Kidney (tissue), 22 donors: Measurements from ENCODE around the gene GH1. TPM values are rescaled to one million over a fixed set of nuclear protein-coding genes. Genes with fewer than 3 reads are reported as not detected.
"Not testable (repeated sequence)": the region's sequence is repeated elsewhere in the genome, so short reads cannot be mapped to it uniquely, and the experiment has no call there.

Experiments used
- DNase-seq, 5 donors: peaks; one replicate each; pipeline ENCODE4 v3.0.0-alpha.2; 2013 to 2020
- FAIRE-seq: peaks from 2 replicates; lab custom pipeline; 2012; peaks lifted over from hg19 to GRCh38; lab: Jason Lieb, UNC
- H3K27ac ChIP-seq, 2 donors: one replicate each; pipeline ENCODE4 v1.7.0; 2013; ENCODE audit warnings: low read depth in 2 of 2, low read length in 2 of 2, inconsistent platforms in 1 of 2
- H3K27me3 ChIP-seq: one replicate; pipeline ENCODE4 v1.7.1; 2013; ENCODE audit warnings: low read length, inconsistent platforms; ENCODE audit not compliant: control insufficient read depth, insufficient read depth
- H3K36me3 ChIP-seq, 3 donors: one replicate each; pipeline versions ENCODE4 v1.7.0 to v1.7.1; 2013; ENCODE audit warnings: low read length in 3 of 3, control low read depth in 1 of 3, inconsistent platforms in 1 of 3; ENCODE audit not compliant: insufficient read depth in 3 of 3, control insufficient read depth in 2 of 3
- H3K4me1 ChIP-seq, 3 donors: one replicate each; pipeline versions ENCODE4 v1.7.0 to v1.7.1; 2013; ENCODE audit warnings: low read length in 3 of 3, inconsistent platforms in 1 of 3, low read depth in 1 of 3; ENCODE audit not compliant: control insufficient read depth in 2 of 3, insufficient read depth in 2 of 3
- H3K4me3 ChIP-seq, 3 donors: one replicate each; pipeline versions ENCODE4 v1.7.0 to v1.8.1; 2013; ENCODE audit warnings: low read length in 3 of 3, control low read depth in 1 of 3, inconsistent platforms in 1 of 3
- H3K9ac ChIP-seq, 3 donors: one replicate each; pipeline versions ENCODE4 v1.7.0 to v1.7.1; 2013; ENCODE audit warnings: low read length in 3 of 3, control low read depth in 1 of 3, inconsistent platforms in 1 of 3
- H3K9me3 ChIP-seq, 3 donors: one replicate each; pipeline versions ENCODE4 v1.7.0 to v1.7.1; 2013; ENCODE audit warnings: low read length in 3 of 3, control low read depth in 1 of 3, inconsistent platforms in 1 of 3; ENCODE audit not compliant: control insufficient read depth in 2 of 3, insufficient read depth in 1 of 3
- CTCF ChIP-seq: IDR thresholded peaks from 3 replicates; pipeline ENCODE4 v1.5.1; 2012; ENCODE audit warnings: mild to moderate bottlenecking, moderate library complexity, borderline replicate concordance; ENCODE audit not compliant: insufficient read depth; ENCODE audit errors: extremely low read depth
- intact Hi-C: fragments of 100-400 bp; cut with DNase I; formaldehyde crosslinking; loops from one replicate; pipeline ENCODE4 v1.11.1; 2022
- long read RNA-seq, 10 donors: library from polyadenylated mRNA in 1 of 10; unstranded in 1 of 10; transcript quantifications; one replicate each; pipeline ENCODE4 v2.0.0 and lab custom pipeline, GENCODE V29; 2021 to 2026
- polyA plus RNA-seq: library from polyadenylated mRNA; stranded (reverse); fragments of 350-450 nt; fragmentation: Illumina TruSeq; extraction: RNeasy Lipid Tissue Mini Kit (QIAGEN cat#74804); gene quantifications from one replicate; pipeline ENCODE4 v1.2.3, GENCODE V29; 2014; ENCODE audit warnings: low read depth, low replicate concordance; ENCODE audit not compliant: insufficient read depth
- total RNA-seq: library from RNA; stranded (reverse); fragmentation: NEBNext Ultra II Directional; extraction: Animal tissue kit (Norgen Biotek cat#: 25700); gene quantifications from one replicate; pipeline ENCODE4 v1.2.1, GENCODE V29; 2021
- donor health status: control.
- donor health status: control.
- donor health status: control.
- donor health status: control.
- donor health status: control.
- donor health status: DM: yes; HTN: yes; CAD: no.
- donor health status: Normal renal cell carcinoma (clear cell type).

Gene GH1
- total RNA-seq (not detected), polyA plus RNA-seq (not detected)
- long read RNA-seq, donor 1 = 0 reads
- long read RNA-seq, donor 2 = 0 reads
- long read RNA-seq, donor 3 = 0 reads
- long read RNA-seq, donor 4 = 0 reads
- long read RNA-seq, donor 5 = 0 reads
- long read RNA-seq, donor 6 = 0 reads
- long read RNA-seq, donor 7 = 0 reads
- long read RNA-seq, donor 8 = 0 reads
- long read RNA-seq, donor 9 = 0 reads
- long read RNA-seq, donor 10 = 0 reads

DNA sequence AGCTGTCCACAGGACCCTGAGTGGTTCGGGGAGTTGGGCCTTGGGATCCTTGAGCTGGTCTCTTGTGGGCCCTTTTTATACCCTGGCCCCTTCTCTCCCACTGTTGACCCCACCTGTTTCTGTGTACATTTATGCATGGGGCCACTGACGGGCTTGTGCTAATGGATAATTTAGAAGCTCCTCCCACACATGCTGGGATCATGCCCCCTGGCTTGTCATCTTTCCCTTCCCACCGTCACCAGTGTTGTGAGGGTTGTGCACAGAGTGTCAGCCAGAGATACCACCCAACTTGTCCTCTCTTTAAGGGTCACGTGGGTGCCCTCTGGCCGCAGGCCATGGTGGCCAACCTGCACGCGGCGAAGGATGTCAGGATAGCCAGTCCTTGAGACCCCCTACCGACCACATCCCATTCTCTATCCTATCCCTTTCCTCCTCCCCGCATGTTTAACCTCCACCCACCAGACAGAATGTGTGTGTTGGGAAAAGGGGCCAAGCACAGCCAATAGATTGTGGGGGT lies at the start of gene GH1:
Gene GH1, minus strand, starts transcription at position 51 of the 517 bp plus-strand sequence. CDS start 63 bp downstream, outside the sequence.
- H3K27ac ChIP-seq, H3K9ac ChIP-seq, H3K9me3 ChIP-seq, H3K27me3 ChIP-seq, H3K4me1 ChIP-seq, H3K4me3 ChIP-seq, FAIRE-seq, H3K36me3 ChIP-seq: not testable (repeated sequence)
- intact Hi-C loops = loop anchor here (10.0 kb wide), 2 partner anchors 96 to 216 kb away; partner anchors contain the start of gene ERN1
- peak in 1 of 5 donors; percentile 56 for DNase-seq

DNA sequence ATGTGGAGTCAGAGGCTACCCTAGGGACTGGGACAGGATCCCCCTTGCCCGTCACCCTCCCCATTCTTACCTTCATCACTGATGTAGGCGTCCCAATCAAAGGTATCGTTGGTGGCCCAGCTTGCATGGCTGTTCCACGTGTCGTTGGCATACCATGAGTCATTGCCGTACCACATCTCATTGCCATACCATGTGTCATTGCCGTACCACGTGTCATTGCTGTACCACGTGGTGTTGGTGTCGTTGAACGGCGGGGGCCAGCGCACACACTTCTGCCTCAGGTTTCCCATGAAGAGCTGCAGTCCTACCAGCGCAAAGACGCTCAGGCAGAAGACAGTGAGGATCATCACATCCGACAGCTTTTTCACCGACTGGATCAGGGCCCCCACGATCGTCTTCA lies 49.3 kb upstream of the GH1 start:
- Histone ChIP-seq H3K4me1 (peaks cover 0 to 2% (median 0%) of the 10 kb centered on the region in 3 donors), H3K4me3 (no peak overlapping the region), H3K9me3 (no peaks in the 10 kb centered on the region), H3K9ac (no peak overlapping the region), H3K27me3 (no peaks in the 10 kb centered on the region), H3K27ac (no peak overlapping the region), H3K36me3 (no peaks in the 10 kb centered on the region)
- DNase-seq (no peak), FAIRE-seq (no peak)
- TF ChIP-seq CTCF = no peak
- intact Hi-C loops = no loop called here

DNA sequence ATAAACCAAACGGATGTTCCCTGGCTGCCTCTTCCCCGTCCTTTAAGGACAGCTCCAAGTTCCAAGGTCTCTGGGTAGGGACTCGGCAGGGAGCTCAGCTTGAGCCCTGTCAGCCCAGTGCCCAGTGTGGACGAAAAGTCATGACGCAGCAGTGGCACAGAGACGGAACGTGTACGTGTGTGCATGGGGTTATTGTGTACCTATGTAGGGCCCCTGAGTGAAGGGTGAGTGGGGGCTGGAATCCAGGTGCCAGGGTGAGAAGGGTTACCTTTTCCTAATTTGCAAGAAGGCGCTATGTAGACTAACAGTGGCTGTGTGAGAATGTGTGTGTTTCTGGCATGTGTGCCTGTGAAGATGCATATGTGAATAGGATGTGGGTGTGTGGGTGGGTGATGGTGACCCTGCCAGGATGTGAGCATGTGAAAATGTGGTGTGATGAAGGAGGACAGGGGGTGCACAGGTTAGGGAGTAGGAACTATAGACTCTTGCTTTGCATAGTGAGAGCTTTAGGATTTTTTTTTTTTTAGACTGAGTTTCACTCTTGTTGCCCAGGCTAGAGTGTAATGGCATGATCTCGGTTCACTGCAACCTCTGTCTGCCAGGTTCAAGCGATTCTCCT lies 48.1 kb upstream of the GH1 start:
- Histone ChIP-seq H3K9ac (no peak overlapping the region), H3K27me3 (no peaks in the 10 kb centered on the region), H3K4me1 (peaks cover 0 to 2% (median 0%) of the 10 kb centered on the region in 3 donors), H3K36me3 (no peaks in the 10 kb centered on the region), H3K27ac (no peak overlapping the region), H3K4me3 (no peak overlapping the region), H3K9me3 (no peaks in the 10 kb centered on the region)
- no peak for FAIRE-seq
- no peak for DNase-seq
- no peak for TF ChIP-seq CTCF
- intact Hi-C loops = no loop called here

GRCh38 chr17:63963123-63963522 lies 44.5 kb upstream of the GH1 start:
- DNase-seq (peak in 1 of 5 donors; percentile 45), FAIRE-seq (no peak)
- no peak overlapping the region for H3K4me3 ChIP-seq
- intact Hi-C loops = no loop called here
- peak overlapping the region; percentile 33 to 51 for H3K27ac ChIP-seq
- H3K9ac ChIP-seq = no peak overlapping the region
- H3K36me3 ChIP-seq = no peaks in the 10 kb centered on the region
- no peaks in the 10 kb centered on the region for H3K9me3 ChIP-seq
- H3K27me3 ChIP-seq = no peaks in the 10 kb centered on the region
- no peak for TF ChIP-seq CTCF
- H3K4me1 ChIP-seq = peaks cover 0 to 6% (median 0%) of the 10 kb centered on the region in 3 donors
